Urothelium cell line (cell line): Measurements from ENCODE around the gene KIF13A.
"Not testable (repeated sequence)": the region's sequence is repeated elsewhere in the genome, so short reads cannot be mapped to it uniquely, and the experiment has no call there.

Experiments used
- DNase-seq: peaks from one replicate; pipeline ENCODE4 v3.0.0; 2011; ENCODE audit warnings: low spot score, mixed read lengths
- FAIRE-seq: peaks from 2 replicates; lab custom pipeline; 2011; peaks lifted over from hg19 to GRCh38; lab: Jason Lieb, UNC

KIF13A gene

DNA sequence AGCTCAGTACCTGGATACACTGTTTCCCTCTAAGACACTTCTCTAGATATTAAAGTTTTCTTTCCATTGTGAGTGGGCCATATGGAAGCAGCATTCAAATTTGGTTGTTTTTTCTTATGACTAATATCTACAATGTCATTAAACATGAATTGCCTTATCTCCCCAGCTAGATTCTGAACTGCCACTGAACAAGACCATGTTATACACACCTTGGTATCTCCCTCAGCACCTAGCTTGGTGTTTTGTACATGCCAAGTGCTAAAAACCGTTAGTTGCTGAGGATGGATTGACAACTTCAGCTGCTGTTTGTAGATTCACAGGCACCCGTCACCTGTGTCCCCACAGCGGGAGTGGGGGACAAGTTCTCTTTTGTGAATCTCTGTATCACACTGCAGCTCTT, 131.1 kb downstream of the KIF13A start:
- FAIRE-seq (no peak), DNase-seq (no peak)

DNA sequence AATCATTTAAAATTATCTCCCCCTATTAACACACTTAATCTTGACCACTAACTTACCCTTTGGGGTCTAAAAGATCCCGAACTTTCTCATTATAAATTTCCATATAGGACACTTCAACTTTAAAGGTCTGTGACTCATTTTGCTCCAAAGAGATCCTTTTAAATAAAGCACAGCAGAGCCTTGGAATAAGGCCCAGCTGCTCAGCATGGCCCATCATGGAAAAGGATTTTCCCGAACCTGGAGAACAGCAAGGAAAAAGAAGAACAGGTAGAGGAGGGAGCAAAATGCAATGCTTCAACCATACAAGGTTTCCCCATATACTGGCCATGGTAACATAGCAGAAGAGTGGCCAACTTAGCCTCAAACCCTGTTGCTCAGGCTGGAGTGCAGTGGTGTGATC, 132.1 kb downstream of the KIF13A start:
- DNase-seq = no peak
- no peak for FAIRE-seq

DNA sequence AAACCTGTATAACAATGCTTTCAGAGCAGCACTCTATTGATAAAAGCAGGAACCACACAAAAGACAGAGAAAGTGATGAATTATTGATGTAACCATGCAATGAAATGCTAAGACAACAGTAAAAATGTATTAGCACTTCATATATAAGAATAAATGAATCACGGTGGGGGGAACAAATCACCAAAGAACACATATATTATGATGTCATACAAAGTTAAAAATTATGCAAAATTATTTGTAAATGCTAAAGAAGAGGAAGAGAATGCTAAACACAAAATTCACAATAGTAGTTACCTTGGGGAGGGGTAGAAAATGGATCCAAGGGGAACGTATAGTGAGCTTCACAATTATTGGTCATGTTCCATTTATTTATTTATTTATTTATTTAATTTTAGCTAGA, 133.9 kb downstream of the KIF13A start:
- FAIRE-seq (no peak), DNase-seq (no peak)

DNA sequence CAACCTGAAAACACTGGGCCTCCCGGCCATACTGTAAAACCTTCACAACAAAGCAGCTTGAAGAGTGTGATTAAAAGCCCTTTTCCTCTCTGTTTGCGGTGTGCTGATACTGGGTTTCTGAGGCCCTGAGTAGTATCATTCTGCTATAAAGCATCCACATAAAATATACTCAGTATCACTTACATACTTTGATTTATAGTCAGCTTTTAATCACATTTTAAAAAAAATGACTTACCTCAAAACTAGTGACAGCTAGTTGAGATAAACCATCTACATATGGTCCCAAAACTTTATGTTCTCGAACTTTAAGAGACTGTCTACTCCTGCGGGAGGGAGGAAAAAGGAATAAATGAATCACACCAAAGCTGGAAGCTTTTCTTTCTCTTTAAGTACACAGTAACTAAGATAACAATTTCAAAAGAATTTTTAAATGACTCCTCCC, 135.7 kb downstream of the KIF13A start:
- no peak for DNase-seq
- FAIRE-seq = no peak

DNA sequence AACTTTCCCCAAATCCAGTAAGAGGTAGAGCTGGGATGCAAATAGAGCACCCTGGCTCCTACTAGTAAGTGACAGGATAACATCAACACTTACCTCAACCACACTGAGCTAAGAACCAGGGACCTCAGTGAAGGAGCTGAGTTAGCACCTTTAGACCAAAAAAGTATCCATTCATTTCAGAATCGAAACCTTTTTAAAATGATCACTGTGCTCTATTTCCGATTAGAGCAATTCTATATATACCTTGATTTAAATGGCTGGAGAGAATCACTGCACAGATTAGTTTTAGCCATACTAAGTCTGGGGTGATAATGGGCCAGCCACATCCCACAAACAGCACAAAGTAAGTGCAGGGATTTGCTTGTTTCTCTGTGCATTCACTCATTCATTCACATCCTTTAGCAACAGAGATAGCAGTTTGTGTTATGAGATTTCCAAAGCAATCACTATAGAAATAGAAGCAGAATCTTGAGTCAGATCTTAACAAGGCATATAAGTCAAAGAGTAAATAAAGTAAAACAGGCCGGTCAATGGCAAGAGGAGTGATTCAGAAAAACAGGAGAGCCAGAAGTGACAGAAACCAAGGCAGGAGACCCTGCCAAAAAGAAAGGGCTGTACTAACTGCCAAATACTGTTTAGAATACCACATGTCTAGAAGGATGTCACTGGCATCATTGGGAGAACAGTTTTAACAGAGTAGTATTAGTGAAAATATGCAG, 136.3 kb downstream of the KIF13A start:
- DNase-seq (no peak), FAIRE-seq (no peak)

DNA sequence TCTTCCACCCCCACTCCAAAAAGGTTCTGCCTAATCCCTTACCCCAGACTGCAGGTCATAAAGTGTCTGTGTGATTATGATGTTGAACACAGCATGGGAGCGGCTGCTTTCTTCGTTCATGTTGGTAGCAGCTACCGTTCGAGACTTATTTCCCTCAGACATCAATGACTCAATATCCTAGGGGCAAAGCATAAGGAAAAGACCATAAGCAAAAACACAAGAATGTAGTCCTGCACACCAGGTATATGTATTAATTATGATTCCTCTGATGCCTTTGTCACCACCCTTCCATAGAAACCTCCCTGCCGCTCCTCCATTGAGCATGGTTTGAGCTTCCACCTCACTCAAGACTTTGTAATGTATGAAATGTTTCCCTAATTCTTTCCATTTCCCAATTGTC, 137.2 kb downstream of the KIF13A start:
- FAIRE-seq = no peak

DNA sequence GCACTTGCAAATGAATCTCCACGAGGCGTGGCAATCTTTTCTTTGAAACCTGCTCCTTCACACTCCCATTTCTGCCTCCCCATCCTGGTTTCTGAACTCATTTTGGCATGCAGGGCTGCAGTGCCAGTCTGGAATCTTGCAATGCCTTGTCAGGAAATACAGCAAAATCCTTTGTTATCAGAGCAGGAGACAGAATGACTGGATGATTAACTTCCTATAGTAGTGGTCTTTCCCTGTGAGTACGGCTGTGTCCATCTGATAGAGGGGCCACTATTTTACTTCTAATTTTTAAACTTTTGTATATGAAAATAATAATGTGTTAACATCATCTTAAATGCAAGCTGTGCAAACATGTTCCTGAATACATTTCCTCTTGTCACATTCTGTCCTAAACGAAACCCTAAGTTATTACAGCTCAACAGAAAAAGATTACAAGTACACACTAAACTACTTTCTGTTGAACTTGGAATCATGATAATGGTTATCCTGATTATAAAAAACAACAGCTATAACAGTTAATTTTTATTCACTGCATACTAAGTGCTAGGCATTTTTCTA, 140.2 kb downstream of the KIF13A start:
- no peak for DNase-seq
- FAIRE-seq = no peak

More for the DNA sequence above, 137.2 kb downstream of the KIF13A start:
- no peak for DNase-seq

DNA sequence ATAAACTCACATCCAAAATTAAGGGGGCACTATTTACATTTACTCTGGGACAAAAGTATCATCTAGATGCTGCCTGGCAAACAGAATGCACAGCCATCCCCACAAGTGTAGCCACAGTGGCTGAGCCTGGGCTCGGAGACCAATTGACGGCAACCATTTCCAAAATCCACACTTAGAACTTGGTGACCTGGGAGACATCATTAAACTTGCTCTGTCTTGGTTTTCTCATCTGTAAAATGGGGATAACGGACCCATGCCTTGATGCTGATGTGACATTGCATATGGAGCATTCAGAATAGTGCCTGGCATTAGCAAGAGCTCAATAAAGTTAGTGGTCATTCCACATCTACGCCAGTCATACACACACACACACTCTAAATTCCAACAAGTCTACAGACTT, 140.7 kb downstream of the KIF13A start:
- FAIRE-seq (no peak), DNase-seq (no peak)

DNA sequence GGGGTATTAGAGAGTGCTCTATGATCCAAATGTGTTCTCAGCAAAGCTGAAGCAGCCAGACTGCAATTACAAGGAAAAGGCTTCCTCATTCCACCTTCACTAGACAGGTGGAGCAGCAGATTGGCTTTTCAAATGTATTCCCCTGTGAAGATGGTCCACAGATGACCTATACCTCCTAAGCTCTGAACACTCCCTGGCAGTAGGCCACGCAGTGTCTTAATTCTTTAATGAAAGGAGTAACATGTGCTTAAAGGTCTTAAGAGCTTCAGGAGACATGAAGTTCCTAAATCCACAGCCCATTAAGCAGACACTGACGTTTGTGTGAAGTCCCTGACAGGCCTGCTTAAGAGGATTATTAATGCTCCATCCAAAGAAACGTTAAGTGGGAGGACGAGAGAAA, 141.8 kb downstream of the KIF13A start:
- no peak for DNase-seq
- no peak for FAIRE-seq

DNA sequence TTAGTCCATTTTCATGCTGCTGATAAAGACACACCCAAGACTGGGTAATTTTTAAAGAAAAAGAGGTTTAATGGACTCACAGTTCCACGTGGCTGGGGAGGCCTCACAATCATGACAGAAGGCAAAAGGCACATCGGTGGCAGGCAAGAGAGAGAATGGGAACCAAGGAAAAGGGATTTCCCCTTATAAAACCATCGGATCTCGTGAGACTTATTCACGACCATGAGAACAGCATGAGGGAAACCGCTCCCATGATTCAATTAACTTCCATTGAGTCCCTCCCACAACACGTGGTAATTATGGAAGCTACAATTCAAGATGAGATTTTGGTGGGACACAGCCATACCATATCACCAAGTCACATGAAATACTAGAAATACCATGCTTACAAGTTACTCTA, 142.5 kb downstream of the KIF13A start:
- DNase-seq, FAIRE-seq: not testable (repeated sequence)

DNA sequence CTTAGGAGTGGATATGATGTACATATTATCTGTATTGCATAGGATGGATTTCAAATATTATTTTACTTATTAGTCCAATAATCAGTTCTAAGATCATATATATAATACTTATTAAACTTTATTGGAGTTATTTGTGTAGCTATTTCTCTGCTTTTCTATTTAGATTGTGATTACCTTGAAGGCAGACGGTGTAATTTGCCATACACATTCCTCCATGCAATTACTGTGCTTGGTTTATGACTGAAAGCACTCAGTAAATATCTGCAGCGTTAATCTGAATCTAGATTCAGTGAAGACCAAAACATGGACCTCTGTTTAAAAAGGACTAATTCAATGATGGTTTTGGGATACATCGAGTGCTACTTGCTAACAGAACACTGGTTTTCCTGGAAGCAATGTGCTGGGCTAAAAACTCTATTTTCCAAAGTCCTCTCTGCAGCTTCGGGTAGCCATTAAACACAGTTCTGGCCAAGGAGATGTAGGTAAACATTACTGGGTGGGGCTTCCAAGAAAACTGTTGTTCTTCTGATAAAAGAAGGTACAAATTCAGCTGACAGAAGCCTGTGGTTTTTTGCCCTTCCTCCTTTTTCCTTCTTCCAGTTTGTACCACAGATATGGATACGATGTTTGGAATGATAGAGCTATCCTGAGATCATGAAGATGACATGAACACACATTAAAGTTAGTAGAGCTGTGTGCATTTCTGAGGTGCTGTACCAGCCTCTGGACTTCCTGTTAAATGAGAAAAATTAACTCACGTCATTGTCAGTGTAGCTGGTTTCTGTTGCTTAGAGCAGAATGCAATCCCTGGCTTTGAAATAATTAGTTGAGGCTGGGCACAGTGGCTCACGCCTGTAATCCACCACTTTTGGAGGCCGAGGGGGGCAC, 144.3 kb downstream of the KIF13A start:
- FAIRE-seq (no peak), DNase-seq (no peak)

DNA sequence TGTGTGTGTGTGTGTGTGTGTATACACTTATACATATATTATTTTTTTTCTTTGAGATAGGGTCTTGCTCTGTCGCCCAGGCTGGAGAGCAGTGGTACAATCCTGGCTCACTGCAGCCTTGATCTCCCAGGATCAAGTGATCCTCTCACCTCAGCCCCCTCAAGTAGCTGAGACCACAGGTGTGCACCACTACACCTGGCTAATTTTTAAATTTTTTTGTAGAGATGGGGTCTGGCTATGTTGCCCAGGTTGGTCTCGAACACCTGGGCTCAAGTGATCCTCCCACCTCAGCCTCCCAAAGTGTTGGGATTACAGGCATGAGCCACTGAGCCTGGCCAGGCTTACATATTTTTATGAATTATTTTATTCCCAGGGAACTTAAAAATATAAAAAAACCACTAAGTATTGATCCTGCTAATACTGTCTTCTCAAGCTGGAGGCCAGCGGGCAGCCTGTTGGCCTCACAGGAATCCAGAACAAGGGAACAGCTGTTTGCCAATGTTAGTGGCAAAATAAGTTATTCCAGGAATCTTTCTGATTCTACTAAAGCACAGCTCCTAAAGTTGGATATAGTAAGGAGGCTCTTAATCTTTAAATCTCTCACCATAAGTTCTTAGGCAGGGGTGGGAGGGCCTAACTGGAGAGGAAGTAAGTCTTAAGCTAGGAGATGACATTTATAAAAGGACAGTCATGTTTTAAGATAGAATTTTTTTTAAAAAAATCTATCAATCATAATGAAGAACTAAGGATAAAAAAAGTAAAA, 145.2 kb downstream of the KIF13A start:
- FAIRE-seq = no peak
- no peak for DNase-seq

DNA sequence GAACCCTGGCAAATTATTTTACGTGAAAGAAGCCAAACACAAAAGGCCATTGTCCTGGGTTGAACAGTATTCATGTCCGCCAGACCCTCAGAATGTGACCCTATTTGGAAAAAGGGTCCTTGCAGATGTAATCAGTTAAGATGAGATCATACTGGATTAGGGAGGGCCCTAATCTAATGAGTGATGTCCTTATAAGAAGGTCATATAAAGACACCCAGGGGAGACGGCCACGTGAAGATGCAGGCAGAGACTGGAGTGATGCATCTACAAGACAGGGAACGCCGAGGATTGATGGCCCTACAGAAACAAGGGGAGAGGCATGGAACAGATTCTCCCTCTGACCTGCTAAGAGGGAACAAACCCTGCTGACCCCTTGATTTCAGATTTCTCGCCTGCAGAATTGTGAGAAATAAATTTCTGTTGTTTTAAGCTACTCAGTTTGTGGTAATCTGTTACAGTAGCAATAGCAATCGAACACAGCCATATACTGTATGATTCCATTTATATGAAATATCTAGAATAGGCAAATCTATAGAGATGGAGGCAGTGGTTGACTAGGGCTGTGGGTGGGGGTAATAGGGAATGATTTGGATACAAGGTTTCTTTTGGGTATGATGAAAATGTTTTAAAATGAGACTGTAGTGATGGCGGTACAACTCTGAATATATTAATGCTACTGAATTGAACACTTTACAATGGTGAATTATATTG, 147.8 kb downstream of the KIF13A start:
- FAIRE-seq (no peak), DNase-seq (no peak)

DNA sequence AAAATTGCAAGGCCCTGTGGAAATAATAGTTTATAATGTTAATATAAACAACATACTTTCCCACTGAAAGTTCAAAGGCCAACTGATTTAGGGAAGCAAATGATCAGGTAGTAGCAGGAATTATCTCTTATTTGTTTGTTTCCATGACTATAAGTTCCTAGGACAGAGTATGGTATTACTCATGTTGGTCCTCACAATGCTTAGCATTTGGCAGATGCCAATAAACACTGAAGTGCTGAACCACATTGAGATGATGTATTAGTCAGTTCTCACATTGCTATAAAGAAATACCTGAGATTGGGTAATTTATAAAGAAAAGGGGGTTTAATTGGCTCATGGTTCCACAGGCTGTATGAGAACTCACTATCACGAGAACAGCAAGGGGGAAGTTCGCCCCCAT, 151.1 kb downstream of the KIF13A start:
- DNase-seq = no peak
- no peak for FAIRE-seq

DNA sequence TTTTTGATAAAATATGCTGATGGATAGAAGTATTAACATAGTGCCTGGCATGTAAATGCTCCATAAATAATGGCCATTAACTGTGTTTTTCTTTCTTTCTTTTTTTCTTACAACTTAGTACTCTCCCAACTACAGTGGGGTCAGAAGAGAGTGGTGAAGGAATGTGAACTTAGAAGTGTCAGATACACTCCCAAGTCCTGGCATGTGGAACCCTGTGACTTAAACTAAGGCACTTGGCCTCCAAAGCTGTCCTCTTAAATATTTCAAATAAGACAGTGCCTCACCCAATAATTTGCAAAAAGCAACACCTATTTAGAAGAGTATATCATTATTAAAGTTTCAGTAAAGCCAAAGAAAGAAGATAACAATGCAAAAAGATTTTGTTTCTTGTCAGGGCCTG, 151.7 kb downstream of the KIF13A start:
- FAIRE-seq (no peak), DNase-seq (no peak)

DNA sequence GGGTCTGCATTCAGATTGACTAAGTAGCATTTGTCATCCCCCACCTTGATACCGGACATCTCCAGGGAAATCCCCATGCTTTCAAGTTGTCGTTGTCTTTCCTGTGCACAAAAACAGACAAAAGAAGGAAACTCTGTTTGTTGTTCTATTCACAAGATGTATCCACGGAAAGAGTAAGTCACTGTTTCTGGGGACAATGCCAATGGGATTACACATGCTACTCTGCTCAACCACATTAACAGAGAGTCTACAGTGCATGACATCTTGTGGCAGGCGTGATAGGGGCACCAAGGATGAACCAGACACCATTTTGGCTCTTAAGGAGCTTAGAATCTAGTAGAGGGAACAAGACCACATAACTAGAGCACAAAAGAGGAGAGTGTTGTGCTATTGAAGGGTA, 156.3 kb downstream of the KIF13A start:
- no peak for DNase-seq
- no peak for FAIRE-seq

DNA sequence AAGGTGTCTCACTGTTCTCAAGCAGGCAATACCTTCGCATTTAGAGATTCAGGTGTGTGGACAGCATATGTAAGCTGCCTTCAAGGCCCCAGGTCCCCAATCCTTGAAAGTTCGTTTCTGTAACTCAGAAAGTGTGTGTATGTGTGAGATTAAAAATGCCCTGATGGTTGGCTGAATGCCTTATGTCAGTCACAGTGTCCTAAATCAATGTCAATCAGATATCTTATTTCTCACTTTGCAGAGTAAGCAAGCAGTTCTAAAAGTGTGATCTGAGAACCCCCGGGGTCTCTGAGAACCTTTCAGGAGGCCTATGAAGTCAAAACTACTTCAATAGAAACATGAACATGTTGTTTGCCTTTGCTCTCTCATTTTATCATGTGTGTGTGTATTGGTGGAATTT, 157.5 kb downstream of the KIF13A start:
- no peak for FAIRE-seq

DNA sequence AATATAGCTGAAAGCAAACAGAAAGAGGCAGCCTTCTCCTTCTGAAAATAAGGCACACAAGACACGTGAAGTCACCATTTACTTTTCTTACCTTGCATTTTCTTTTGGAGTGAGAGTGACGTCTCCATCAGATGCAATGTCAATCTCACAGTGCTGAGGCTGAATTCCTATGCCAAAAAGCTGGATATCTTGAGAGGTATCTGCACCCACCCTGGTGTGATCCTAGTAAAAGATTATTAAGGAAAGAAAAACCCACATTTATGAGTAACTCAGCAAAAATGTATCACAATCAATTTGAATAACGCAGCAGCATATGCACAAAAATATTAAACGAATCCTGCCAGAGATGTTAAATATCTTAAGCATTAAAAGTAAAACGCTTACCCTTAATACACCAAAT, 159.3 kb downstream of the KIF13A start:
- FAIRE-seq = no peak
- DNase-seq = no peak

More for the DNA sequence above, 157.5 kb downstream of the KIF13A start:
- DNase-seq = no peak

DNA sequence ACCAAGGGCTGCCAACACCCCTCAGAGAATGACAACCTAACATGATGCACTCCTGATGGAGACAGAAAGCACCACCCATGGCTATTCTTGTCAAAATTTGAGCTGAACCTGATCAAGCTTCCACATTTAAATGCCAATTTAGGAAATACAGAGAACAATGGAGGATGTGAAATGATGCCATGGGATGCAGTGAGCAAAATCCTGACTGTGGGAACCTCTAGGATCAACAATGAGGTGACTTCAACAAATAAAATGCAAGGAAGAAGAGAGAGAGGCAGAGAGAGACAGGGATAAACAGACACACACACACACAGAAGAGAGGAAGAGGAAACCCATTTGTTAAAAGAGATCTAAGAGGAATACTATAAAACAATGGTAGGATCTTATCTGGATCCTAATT, 161.1 kb downstream of the KIF13A start:
- FAIRE-seq = no peak
- no peak for DNase-seq

DNA sequence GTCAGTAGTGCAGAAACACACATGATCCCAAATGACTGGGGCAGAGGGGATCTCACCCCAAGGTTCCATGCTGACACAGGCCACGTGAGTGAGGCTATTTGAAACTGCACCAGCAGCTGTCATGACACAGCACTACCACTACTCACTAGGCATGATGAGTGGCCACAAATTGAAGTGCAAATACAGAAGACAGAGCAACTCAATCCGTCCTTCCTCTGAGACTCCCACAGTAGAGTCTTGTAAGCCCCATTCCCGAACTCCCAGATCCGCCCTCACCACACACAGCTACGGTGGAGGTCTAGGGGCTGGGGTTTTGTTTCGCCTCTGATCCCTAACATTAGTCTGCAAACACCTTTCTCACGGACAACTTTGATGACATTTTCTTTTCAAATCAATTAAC, 167.4 kb downstream of the KIF13A start:
- FAIRE-seq = no peak
- DNase-seq = peak; percentile 3
